ENCODE measurements around the gene SERPINI1. TPM values are rescaled to one million over a fixed set of nuclear protein-coding genes. Genes with fewer than 3 reads are reported as not detected.

Gene SERPINI1
- total and polyA plus RNA-seq, 9 of the 15 experiments (the other 6 are each of a cell fraction or from before 2014, with no cell fraction given), result 1.6 to 9.9 (median 3.5) TPM

DNA sequence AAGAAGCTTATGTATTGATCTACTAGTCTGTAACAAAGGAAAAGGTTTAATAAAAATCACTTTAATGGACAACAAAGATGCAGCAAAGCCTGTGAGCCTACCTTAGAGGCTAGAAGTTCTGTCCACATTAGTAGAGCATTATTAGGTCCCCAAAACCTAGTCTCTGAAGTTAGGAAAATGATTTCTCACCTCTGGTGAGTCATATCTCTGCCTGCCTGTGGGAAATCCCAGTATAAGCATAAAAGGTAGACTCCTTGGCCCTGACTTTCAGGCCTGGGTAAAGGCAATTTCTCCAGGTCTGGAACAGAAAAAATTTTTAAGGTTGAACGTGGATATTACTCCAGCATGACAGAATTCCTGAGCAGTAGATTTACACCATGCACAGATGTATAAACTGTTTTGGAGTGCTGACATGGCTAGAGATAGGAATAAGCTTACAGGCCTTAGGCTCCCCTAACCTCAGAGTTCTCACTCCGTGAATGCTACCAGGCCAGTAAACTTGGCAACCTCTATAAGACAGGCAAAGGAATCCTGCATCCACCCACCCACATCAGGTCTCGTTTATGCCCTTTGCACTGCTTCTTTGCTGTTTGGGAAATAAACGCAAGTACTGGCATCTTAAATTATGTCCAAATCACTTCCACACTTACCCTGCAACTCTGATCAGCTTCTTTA is 104.1 kb downstream of the SERPINI1 start:
- intact Hi-C loops (cut with micrococcal nuclease) (no loop called here), in situ Hi-C loops (cut with MboI) (no loop called here)
- TF ChIP-seq HDAC6 (IDR thresholded peaks at IDR 0.05; ENCODE audit: low read depth, low read length) (no peak), KDM4B (IDR thresholded peaks at IDR 0.05; ENCODE audit: borderline replicate concordance in 2 of 2, low read depth in 1 of 2) (no peak), KLF6 (CRISPR knock-in tag; IDR thresholded peaks at IDR 0.05; ENCODE audit: borderline replicate concordance) (no peak), ILF3 (IDR thresholded peaks at IDR 0.05; ENCODE audit: borderline replicate concordance) (no peak), RFX1 (IDR thresholded peaks at IDR 0.05) (no peak), HMGN3 (IDR thresholded peaks at IDR 0.05; ENCODE audit: borderline replicate concordance, extremely low read depth, insufficient read length, low read depth, low read length) (no peak)
- Histone ChIP-seq H4K20me1 (replicated peaks; ENCODE audit: control insufficient read depth, insufficient read depth, low read length) (no peaks in the 10 kb centered on the region), H3K27ac (ENCODE audit: extremely low read depth, low read depth, low read length) (no peak overlapping the region), H3K4me1 (replicated peaks in 1 of 2; ENCODE audit: control insufficient read depth in 2 of 2, insufficient read depth in 2 of 2, low read length in 2 of 2) (no peaks in the 10 kb centered on the region), H2AFZ (ENCODE audit: low read depth, low read length) (no peak overlapping the region), H3K27me3 (ENCODE audit: control insufficient read depth in 2 of 2, insufficient read depth in 2 of 2, low read length in 2 of 2) (no peaks in the 10 kb centered on the region), H3K79me2 (ENCODE audit: control insufficient read depth, insufficient read depth, low read length) (no peaks in the 10 kb centered on the region), H3K4me3 (no peak overlapping the region), H3K36me3 (ENCODE audit: control insufficient read depth, insufficient read depth, low read length) (no peaks in the 10 kb centered on the region), H3K9me1 (ENCODE audit: control insufficient read depth, insufficient read depth, low read length) (no peaks in the 10 kb centered on the region), H3K4me2 (ENCODE audit: insufficient read depth, low read length) (no peak overlapping the region), H3K9me3 (replicated peaks; ENCODE audit: control insufficient read depth, insufficient read depth, low read depth, low read length) (no peaks in the 10 kb centered on the region), H3K9ac (ENCODE audit: insufficient read depth in 1 of 2, low read depth in 2 of 2, low read length in 2 of 2) (no peak overlapping the region)
- ChIA-PET CTCF (ENCODE audit: low intra/inter-chr PET ratio) (no interaction called here), POLR2A (interaction anchor here (0.6 kb wide), 1 partner anchor 129 kb away, joined by 5 read pairs; no protein-coding TSS in a partner anchor)
- no TSS peak for BruUV-seq (replicated peaks)
- FAIRE-seq, result no peak
- ATAC-seq, result no peak
- DNase-seq (ENCODE audit: extremely low read depth in 1 of 4, low spot score in 3 of 4), result no peak
- 0% methylated on average over 4 of the region's 4 CpGs for WGBS (ENCODE audit: insufficient coverage, low coverage, missing lambda C conversion rate)

All from K562 (cell line).